GM12878 (cell line): Measurements from ENCODE around the gene ZFPM1. TPM values are rescaled to one million over a fixed set of nuclear protein-coding genes. Genes with fewer than 3 reads are reported as not detected.

Experiments used
- ATAC-seq: fragments of 200-7000 bp; cut with Tn5 transposase; 3 replicates; pipeline ENCODE4 v1.9.1; 2020; ENCODE audit warnings: mild to moderate bottlenecking, moderate library complexity
- BruUV-seq: library from RNA; stranded (reverse); fragments of 400-500 nt; replicated peaks from 2 replicates; lab custom pipeline; 2021; lab: Mats Ljungman, UMichigan
- CTCF ChIA-PET: fragments of 300-600 bp; sonication (Branson Sonifier 250); formaldehyde crosslinking; extraction: SDS; loops from one replicate; lab custom pipeline; 2021; ENCODE audit warnings: inconsistent platforms; lab: Yijun Ruan, JAX
- POLR2A ChIA-PET: fragments of 350-600 bp; formaldehyde crosslinking; extraction: SDS; loops from one replicate; lab custom pipeline; 2021; ENCODE audit warnings: inconsistent platforms; lab: Charles Lee
- RAD21 ChIA-PET: fragments of 300-600 bp; sonication (Branson Sonifier 250); formaldehyde crosslinking; loops from one replicate; lab custom pipeline; 2023; ENCODE audit warnings: antibody characterized with exemption; ENCODE audit not compliant: unreplicated experiment; lab: Charles Lee
- SMC1A ChIA-PET: fragments of 300-600 bp; sonication (Branson Sonifier 250); formaldehyde crosslinking; loops from one replicate; lab custom pipeline; 2023; ENCODE audit not compliant: unreplicated experiment, uncharacterized antibody; lab: Charles Lee
- DNase-seq: peaks from one replicate; pipeline ENCODE4 v3.0.0-alpha.2; 2011; ENCODE audit warnings: low read depth, low spot score
- FAIRE-seq: peaks from 3 replicates; lab custom pipeline; 2011; peaks lifted over from hg19 to GRCh38; lab: Jason Lieb, UNC
- H2AFZ ChIP-seq: 2 replicates; pipeline ENCODE4 v1.6.0; 2011; ENCODE audit warnings: low read depth, low read length, control low read depth; ENCODE audit not compliant: control insufficient read depth
- H3K27ac ChIP-seq: 2 replicates; pipeline ENCODE4 v1.5.1; 2011; ENCODE audit warnings: control low read depth; ENCODE audit not compliant: control insufficient read depth, insufficient read depth
- H3K27me3 ChIP-seq, 2 experiments: replicated peaks in 1 of 2; 2 replicates each; pipeline versions ENCODE4 v1.6.0 to v1.6.1; 2011; ENCODE audit warnings: low read length in 1 of 2; ENCODE audit not compliant: control insufficient read depth in 2 of 2, insufficient read depth in 2 of 2
- H3K36me3 ChIP-seq, 2 experiments: 2 replicates each; pipeline ENCODE4 v1.5.1; 2011; ENCODE audit warnings: low read length in 1 of 2; ENCODE audit not compliant: control insufficient read depth in 2 of 2, insufficient read depth in 2 of 2
- H3K4me1 ChIP-seq: 2 replicates; pipeline ENCODE4 v1.6.1; 2011; ENCODE audit warnings: mild to moderate bottlenecking, low read length, moderate library complexity, mixed read lengths; ENCODE audit not compliant: control insufficient read depth, insufficient read depth
- H3K4me2 ChIP-seq: 2 replicates; pipeline ENCODE4 v1.6.0; 2011; ENCODE audit warnings: control low read depth; ENCODE audit not compliant: control insufficient read depth, insufficient read depth
- H3K4me3 ChIP-seq: fragments of 200-600 bp; sonication (generic); 2 replicates; pipeline ENCODE4 v1.5.1; 2016
- H3K79me2 ChIP-seq: 2 replicates; pipeline ENCODE4 v1.6.0; 2011; ENCODE audit warnings: low read length; ENCODE audit not compliant: control insufficient read depth, insufficient read depth
- H3K9ac ChIP-seq: 2 replicates; pipeline ENCODE4 v1.8.0; 2011; ENCODE audit warnings: low read length, control low read depth, mixed read lengths; ENCODE audit not compliant: control insufficient read depth, insufficient read depth
- H3K9me3 ChIP-seq: replicated peaks from 3 replicates; pipeline ENCODE4 v1.5.1; 2011; ENCODE audit warnings: mild to moderate bottlenecking, low read length; ENCODE audit not compliant: control insufficient read depth, insufficient read depth
- H4K20me1 ChIP-seq: 2 replicates; pipeline ENCODE4 v1.6.0; 2011; ENCODE audit not compliant: control insufficient read depth, insufficient read depth
- ATF7 ChIP-seq: fragments of 450-650 bp; IDR thresholded peaks from 2 replicates; pipeline ENCODE4 v1.6.1; 2016; ENCODE audit warnings: low read depth, mild to moderate bottlenecking
- EED ChIP-seq: sonication (generic); IDR thresholded peaks from 2 replicates; pipeline ENCODE4 v1.6.1; 2016; ENCODE audit warnings: antibody characterized with exemption, low read depth
- GABPA ChIP-seq: IDR thresholded peaks from 2 replicates; pipeline ENCODE4 v1.6.1; 2014; ENCODE audit warnings: antibody characterized with exemption, low read depth, mild to moderate bottlenecking, inconsistent platforms
- HDAC2 ChIP-seq: fragments of 200-600 bp; sonication (generic); IDR thresholded peaks from 2 replicates; pipeline ENCODE4 v1.6.1; 2017
- HDGF ChIP-seq: fragments of 450-650 bp; IDR thresholded peaks from 2 replicates; pipeline ENCODE4 v1.6.1; 2016; ENCODE audit warnings: antibody characterized with exemption
- IKZF2 ChIP-seq, 2 experiments: fragments of 450-650 bp; IDR thresholded peaks; 2 replicates each; pipeline ENCODE4 v1.6.1; 2017; ENCODE audit warnings: mild to moderate bottlenecking in 2 of 2, moderate library complexity in 2 of 2
- NR2F1 ChIP-seq: fragments of 450-650 bp; conservative IDR thresholded peaks from 2 replicates; pipeline ENCODE4 v1.6.1; 2017; ENCODE audit warnings: mild to moderate bottlenecking
- PAX8 ChIP-seq: fragments of 450-650 bp; IDR thresholded peaks from 2 replicates; pipeline ENCODE4 v1.6.1; 2017; ENCODE audit warnings: mild to moderate bottlenecking, moderate library complexity
- RB1 ChIP-seq: fragments of 450-650 bp; formaldehyde crosslinking; IDR thresholded peaks from 2 replicates; pipeline ENCODE4 v1.6.1; 2017; ENCODE audit warnings: mild to moderate bottlenecking, borderline replicate concordance
- RFX5 ChIP-seq: IDR thresholded peaks from 2 replicates; pipeline ENCODE4 v1.6.1; 2011; ENCODE audit warnings: low read depth, low read length, improper control_type of control experiment
- WGBS: methylation state at CpG from one replicate; pipeline ENCODE4 v1.1.6; 2016; ENCODE audit warnings: low lambda C conversion rate; ENCODE audit not compliant: insufficient replicate concordance, insufficient coverage; ENCODE audit errors: missing lambda C conversion rate; 5-methylcytosine and 5-hydroxymethylcytosine counted together
- in situ Hi-C: fragments of 300-500 bp; cut with MboI; formaldehyde crosslinking; loops from 9 replicates; pipeline ENCODE4 v1.14.3; 2018; ENCODE audit warnings: mixed read lengths
- intact Hi-C: fragments of 100-400 bp; cut with micrococcal nuclease; formaldehyde crosslinking; loops from one replicate; pipeline ENCODE4 v1.14.2; 2022; ENCODE audit not compliant: unreplicated experiment
- polyA plus RNA-seq, 11 experiments: library from polyadenylated mRNA; depleted of rRNA in 4 of 11; unstranded in 6 of 11; stranded (reverse) in 5 of 11; fragments of >200 nt; fragmentation: Nextera tagmentation in 4 of 11; fragmentation: Illumina TruSeq in 1 of 11; extraction: Ambion mirVana in 4 of 11; extraction: Trizol in 1 of 11; gene quantifications; 1 replicate in 1 of 11; 2 replicates in 10 of 11; pipeline versions ENCODE4 v1.2.1 to v1.2.3, GENCODE V29; 2011 to 2016; ENCODE audit warnings: inconsistent platforms in 2 of 11, missing spikeins in 2 of 11, low read depth in 1 of 11
- total RNA-seq, 4 experiments: library from RNA; depleted of rRNA in 3 of 4; stranded (reverse); fragments of >200 nt in 3 of 4; fragmentation: Illumina TruSeq in 1 of 4; extraction: Trizol in 1 of 4; gene quantifications; 2 replicates each; pipeline versions ENCODE4 v1.2.1 to v1.2.3, GENCODE V29; 2013 to 2021

Gene ZFPM1
- total and polyA plus RNA-seq, 10 of the 15 experiments (the other 5 are each of a cell fraction or from before 2014, with no cell fraction given): 0.02 to 5.1 (median 0.30) TPM

DNA sequence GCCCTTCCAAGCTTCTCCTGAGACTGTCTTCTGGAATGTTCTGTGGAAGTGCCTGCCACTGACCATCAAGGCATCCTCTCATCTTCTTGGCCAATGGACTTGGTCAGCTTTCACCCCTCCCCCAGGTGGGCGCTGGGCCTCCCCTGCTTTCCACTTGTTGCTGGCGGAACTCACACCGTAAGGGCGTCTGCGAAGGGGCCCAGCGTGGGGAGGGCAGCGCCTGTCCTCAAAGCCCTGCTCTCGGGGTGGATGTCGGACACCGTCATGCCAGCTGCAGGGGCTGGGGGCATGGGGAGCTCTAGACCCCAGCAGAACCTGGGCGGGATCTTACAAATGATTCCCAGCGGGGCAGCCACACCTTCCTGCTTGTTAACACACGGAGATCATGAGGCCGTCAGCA, 11.6 kb upstream of the ZFPM1 start (continued):
- TF ChIP-seq ATF7 (no peak), GABPA (no peak), IKZF2 (IDR thresholded peaks at IDR 0.05) (no peak), PAX8 (no peak), HDGF (no peak), HDAC2 (no peak), NR2F1 (no peak)

DNA sequence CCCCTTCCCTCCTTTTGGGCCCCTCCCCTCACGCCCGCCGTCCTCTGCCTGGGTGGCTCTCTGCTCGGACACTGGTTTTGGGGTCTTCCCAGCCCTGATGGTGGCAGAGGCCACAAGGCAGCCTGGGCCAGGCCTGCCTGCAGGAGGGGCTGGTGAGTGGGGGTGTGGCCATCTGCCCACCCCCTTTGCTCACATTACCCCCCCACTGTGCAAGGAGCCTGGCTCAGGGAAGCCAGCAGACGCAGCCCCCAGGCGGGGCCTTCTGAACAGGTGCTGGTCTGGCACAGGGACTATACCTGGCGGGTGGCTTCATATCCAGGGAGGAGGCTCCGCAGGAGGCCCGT, 10.7 kb upstream of the ZFPM1 start:
- ChIA-PET CTCF (no interaction called here), RAD21 (no interaction called here), POLR2A (no interaction called here), SMC1A (no interaction called here)
- no peak overlapping the region for H3K4me2 ChIP-seq
- intact Hi-C loops (no loop called here), in situ Hi-C loops (loop anchor here (25.0 kb wide), 1 partner anchor 480 kb away; the partner anchor contains the start of gene BANP)
- no peak for FAIRE-seq
- H3K79me2 ChIP-seq: no peaks in the 10 kb centered on the region
- H2AFZ ChIP-seq: no peak overlapping the region
- peaks cover 4% of the 10 kb centered on the region for H3K4me1 ChIP-seq
- H3K27ac ChIP-seq: no peak overlapping the region
- H3K4me3 ChIP-seq: no peak overlapping the region
- no peaks in the 10 kb centered on the region for H3K36me3 ChIP-seq
- H3K9me3 ChIP-seq: no peaks in the 10 kb centered on the region
- no peak overlapping the region for H3K9ac ChIP-seq
- no peak for DNase-seq
- no TSS peak for BruUV-seq
- no peaks in the 10 kb centered on the region for H4K20me1 ChIP-seq
- WGBS: 51% methylated on average over 9 of the region's 9 CpGs
- TF ChIP-seq RFX5 (no peak), EED (no peak), RB1 (no peak)
- no peaks in the 10 kb centered on the region for H3K27me3 ChIP-seq
- ATAC-seq: no peak
